ENCODE data around the gene CDS2. TPM values are rescaled to one million over a fixed set of nuclear protein-coding genes. Genes with fewer than 3 reads are reported as not detected.

The CDS2 gene
- total RNA-seq (10 to 100 TPM; 18.5 to 43.7 (median 37.6) TPM), polyA plus RNA-seq (10 to 100 TPM; 11.4 to 54.6 TPM)
- long read RNA-seq, donor 1, full-length matches to known transcripts: 75 of 90 reads
- long read RNA-seq, donor 1, partial matches to known transcripts: 6 of 90 reads
- long read RNA-seq, donor 1, other reads (novel, unspliced or antisense): 9 of 90 reads
- long read RNA-seq, donor 2, full-length matches to known transcripts: 26 of 26 reads
- long read RNA-seq, donor 2, partial matches to known transcripts: 0 of 26 reads
- long read RNA-seq, donor 2, other reads (novel, unspliced or antisense): 0 of 26 reads
- long read RNA-seq, donor 3, full-length matches to known transcripts: 35 of 55 reads
- long read RNA-seq, donor 3, partial matches to known transcripts: 0 of 55 reads
- long read RNA-seq, donor 3, other reads (novel, unspliced or antisense): 20 of 55 reads

DNA sequence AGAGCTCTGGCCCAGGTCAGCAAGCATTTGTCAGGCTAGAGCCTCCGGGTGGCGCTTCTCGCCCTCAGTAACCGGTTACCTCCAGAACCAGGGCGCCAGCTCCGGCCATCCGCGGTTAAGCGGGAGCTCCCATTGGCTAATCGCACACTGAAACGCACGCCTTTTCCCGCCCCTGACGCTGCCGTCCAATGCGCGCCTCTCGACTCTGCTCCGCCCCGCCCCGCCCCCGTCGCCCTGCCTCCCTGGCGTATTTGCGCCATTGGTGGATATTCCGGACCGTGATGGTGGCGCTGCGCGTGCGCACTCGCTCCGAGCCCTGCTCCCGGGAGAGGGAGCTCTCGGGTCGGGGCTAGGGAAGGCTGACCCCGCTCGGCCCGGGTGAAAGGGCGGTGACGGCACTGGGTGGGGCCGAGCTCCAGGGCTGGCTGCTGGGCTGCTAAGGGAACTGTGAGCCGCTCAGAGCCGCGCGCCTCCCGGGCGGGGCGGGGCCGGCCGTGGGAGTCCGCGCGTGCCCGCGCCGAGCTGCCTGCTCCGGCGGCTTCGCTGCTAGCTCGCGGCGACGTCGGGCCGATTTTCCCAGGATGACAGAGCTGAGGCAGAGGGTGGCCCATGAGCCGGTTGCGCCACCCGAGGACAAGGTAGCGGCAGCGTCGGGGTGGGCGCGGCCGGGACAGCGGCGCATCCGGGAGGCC is at the start of gene CDS2:
Gene CDS2, plus strand, starts transcription at position 497 of the 692 bp plus-strand sequence. Its CDS starts 85 bp downstream, at position 582.
- Histone ChIP-seq H3K4me1 (ENCODE audit: insufficient read depth) (peaks cover 4% of the 10 kb centered on the region), H3K27me3 (no peaks in the 10 kb centered on the region), H3K27ac (peak within 1 kb of the TSS; percentile 81), H3K4me3 (peak within 1 kb of the TSS; percentile 54), H3K36me3 (no peaks in the 10 kb centered on the region), H3K9me3 (no peaks in the 10 kb centered on the region)
- TF ChIP-seq, protein P1, sequence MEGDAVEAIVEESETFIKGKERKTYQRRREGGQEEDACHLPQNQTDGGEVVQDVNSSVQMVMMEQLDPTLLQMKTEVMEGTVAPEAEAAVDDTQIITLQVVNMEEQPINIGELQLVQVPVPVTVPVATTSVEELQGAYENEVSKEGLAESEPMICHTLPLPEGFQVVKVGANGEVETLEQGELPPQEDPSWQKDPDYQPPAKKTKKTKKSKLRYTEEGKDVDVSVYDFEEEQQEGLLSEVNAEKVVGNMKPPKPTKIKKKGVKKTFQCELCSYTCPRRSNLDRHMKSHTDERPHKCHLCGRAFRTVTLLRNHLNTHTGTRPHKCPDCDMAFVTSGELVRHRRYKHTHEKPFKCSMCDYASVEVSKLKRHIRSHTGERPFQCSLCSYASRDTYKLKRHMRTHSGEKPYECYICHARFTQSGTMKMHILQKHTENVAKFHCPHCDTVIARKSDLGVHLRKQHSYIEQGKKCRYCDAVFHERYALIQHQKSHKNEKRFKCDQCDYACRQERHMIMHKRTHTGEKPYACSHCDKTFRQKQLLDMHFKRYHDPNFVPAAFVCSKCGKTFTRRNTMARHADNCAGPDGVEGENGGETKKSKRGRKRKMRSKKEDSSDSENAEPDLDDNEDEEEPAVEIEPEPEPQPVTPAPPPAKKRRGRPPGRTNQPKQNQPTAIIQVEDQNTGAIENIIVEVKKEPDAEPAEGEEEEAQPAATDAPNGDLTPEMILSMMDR (IDR thresholded peaks at IDR 0.05): peak; percentile 45 to 86 (median 64)
- TF ChIP-seq POLR2A (IDR thresholded peaks at IDR 0.05) (peak; percentile 80), EP300 (IDR thresholded peaks at IDR 0.05) (no peak)
- peak; percentile 100 for DNase-seq
- intact Hi-C loops (cut with DNase I): loop anchor here (2.0 to 5.0 kb wide), 4 partner anchors 46 to 66 kb away; no protein-coding TSS in a partner anchor
- 0 to 1% (median 0%) methylated on average over 45 to 78 of the region's 78 CpGs for WGBS, 3 donors

DNA sequence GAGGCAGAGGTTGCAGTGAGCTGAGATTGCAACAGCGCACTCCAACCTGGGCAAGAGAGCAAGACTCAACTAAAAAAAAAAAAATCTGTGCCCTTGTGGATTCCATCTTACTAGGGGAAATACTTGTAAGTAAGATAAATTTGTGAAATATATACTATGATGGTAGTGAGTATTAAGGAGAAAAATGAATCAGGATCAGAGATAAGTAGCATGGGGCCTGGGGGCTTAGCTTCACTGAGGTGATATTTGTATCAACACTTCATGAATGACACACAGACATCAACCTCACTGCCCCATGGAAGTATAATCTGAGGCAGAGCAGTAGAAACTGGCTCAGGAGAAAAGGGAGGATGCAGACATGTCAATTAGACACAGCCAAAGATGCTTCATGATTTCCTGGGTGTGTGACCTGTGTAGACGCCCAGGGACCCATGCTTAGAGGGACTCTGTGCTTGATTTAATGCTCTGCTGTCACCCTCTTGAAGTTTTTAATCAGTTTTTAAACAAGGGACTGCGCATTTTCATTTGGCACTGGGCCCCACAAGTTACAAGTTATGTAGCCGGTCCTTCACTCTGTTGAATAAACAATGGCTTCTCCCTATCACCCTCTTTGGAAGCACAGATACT is 48.9 kb upstream of the CDS2 start:
- H3K9me3 ChIP-seq: no peaks in the 10 kb centered on the region
- WGBS, 3 donors: 47 to 50% (median 50%) methylated on average over 4 of the region's 4 CpGs
- H3K36me3 ChIP-seq: no peaks in the 10 kb centered on the region
- H3K27ac ChIP-seq: no peak overlapping the region
- intact Hi-C loops (cut with DNase I): no loop called here
- TF ChIP-seq, protein P1 (IDR thresholded peaks at IDR 0.05): no peak
- TF ChIP-seq EP300 (IDR thresholded peaks at IDR 0.05) (no peak), POLR2A (IDR thresholded peaks at IDR 0.05) (no peak)
- H3K4me3 ChIP-seq: no peak overlapping the region
- H3K27me3 ChIP-seq: no peaks in the 10 kb centered on the region
- peaks cover 11% of the 10 kb centered on the region for H3K4me1 ChIP-seq (ENCODE audit: insufficient read depth)
- no peak for DNase-seq

DNA sequence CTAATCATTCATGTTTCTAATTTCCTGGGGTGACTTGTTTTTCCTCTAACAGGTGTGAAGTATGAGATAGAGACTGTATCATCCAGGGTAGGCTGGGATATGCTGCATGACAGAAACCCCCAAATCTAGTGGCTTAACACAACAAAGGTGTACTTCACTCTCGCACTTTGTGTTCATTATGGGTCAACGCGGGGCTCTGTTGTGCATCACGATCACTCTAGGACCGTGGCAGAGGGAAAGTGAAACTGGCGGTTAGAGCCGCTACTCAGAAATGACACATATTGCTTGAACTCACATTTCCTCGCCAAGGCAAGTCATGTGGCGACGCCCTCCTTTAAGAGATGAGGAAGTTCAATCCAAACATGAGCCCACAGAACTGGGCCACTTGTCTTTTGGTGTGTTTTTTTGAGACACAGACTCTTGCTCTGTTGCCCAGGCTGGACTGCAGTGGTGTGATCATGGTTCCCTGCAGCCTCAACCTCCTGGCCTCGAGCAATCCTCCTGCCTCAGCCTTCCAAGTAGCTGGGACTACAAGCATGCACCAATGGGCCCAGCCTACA is 48.3 kb upstream of the CDS2 start:
- Histone ChIP-seq H3K9me3 (no peaks in the 10 kb centered on the region), H3K27me3 (no peaks in the 10 kb centered on the region), H3K4me1 (ENCODE audit: insufficient read depth) (peaks cover 6% of the 10 kb centered on the region), H3K27ac (no peak overlapping the region), H3K36me3 (no peaks in the 10 kb centered on the region), H3K4me3 (no peak overlapping the region)
- peak in 4 of 5 donors; percentile 19 to 36 (median 29) for DNase-seq
- intact Hi-C loops (cut with DNase I): no loop called here
- no peak for TF ChIP-seq EP300 (IDR thresholded peaks at IDR 0.05)
- TF ChIP-seq POLR2A (IDR thresholded peaks at IDR 0.05): no peak
- TF ChIP-seq, protein P1 (IDR thresholded peaks at IDR 0.05): no peak
- 30 to 72% (median 43%) methylated on average over 11 of the region's 11 CpGs for WGBS, 3 donors

DNA sequence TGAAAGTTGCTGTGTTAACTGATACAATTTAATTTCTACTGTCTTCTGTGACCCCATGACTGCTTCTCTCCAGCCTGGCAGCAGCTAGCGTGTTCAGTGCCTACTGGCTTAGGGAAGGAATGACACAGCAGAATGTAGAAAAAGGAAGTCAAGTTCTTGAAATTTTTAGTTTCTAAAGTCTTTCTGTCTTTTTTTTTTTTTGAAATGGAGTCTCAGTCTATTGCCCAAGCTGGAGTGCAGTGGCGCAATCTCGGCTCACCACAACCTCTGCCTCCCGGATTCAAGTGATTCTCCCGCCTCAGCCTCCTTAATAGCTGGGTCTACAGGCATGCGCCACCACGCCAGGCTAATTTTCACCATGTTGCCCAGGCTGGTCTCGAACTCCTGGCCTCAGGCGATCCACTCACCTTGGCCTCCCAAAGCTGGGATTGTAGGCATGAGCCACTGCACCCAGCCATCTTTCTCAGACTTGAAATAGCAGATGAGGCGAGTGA is 46.4 kb upstream of the CDS2 start:
- Histone ChIP-seq H3K4me3 (no peak overlapping the region), H3K9me3 (no peaks in the 10 kb centered on the region), H3K36me3 (no peaks in the 10 kb centered on the region), H3K27ac (no peak overlapping the region), H3K27me3 (no peaks in the 10 kb centered on the region), H3K4me1 (ENCODE audit: insufficient read depth) (peaks cover 5% of the 10 kb centered on the region)
- WGBS, 3 donors: 86 to 89% (median 87%) methylated on average over 10 of the region's 10 CpGs
- TF ChIP-seq EP300 (IDR thresholded peaks at IDR 0.05) (no peak), POLR2A (IDR thresholded peaks at IDR 0.05) (no peak)
- TF ChIP-seq, protein P1 (IDR thresholded peaks at IDR 0.05): no peak
- peak in 2 of 5 donors; percentile 20 to 25 for DNase-seq
- intact Hi-C loops (cut with DNase I): no loop called here

Data from ovary (tissue), 10 donors.